WTC11 (cell line): ENCODE results near the gene ZYG11B. TPM values are rescaled to one million over a fixed set of nuclear protein-coding genes. Genes with fewer than 3 reads are reported as not detected.

Experiments
- ATAC-seq: fragments of 200-7000 bp; cut with Tn5 transposase; 2 replicates; pipeline ENCODE4 v1.10.0; 2021; ENCODE audit warnings: mild to moderate bottlenecking, moderate library complexity
- CTCF ChIA-PET: fragments of 300-600 bp; sonication (Branson Sonifier 250); formaldehyde crosslinking; loops from one replicate; lab custom pipeline; 2021; ENCODE audit warnings: antibody characterized with exemption; lab: Charles Lee
- POLR2A ChIA-PET: fragments of 350-600 bp; sonication (Branson Sonifier 250); formaldehyde crosslinking; loops from one replicate; lab custom pipeline; 2021; ENCODE audit warnings: antibody characterized with exemption; lab: Charles Lee
- DNase-seq: peaks from one replicate; pipeline ENCODE4 v3.0.0; 2021; ENCODE audit warnings: low spot score
- H3K27ac Mint-ChIP-seq: 2 replicates; pipeline ENCODE4 v1.8.0; 2021; ENCODE audit warnings: mixed read lengths
- H3K27me3 Mint-ChIP-seq: 2 replicates; pipeline ENCODE4 v1.8.0; 2021; ENCODE audit warnings: low read depth, mild to moderate bottlenecking, moderate library complexity, mixed read lengths
- H3K36me3 Mint-ChIP-seq: 2 replicates; pipeline ENCODE4 v1.8.0; 2021; ENCODE audit warnings: mixed read lengths
- H3K4me1 Mint-ChIP-seq: 2 replicates; pipeline ENCODE4 v1.8.0; 2022; ENCODE audit warnings: mixed read lengths
- H3K4me3 Mint-ChIP-seq: 2 replicates; pipeline ENCODE4 v1.8.0; 2021; ENCODE audit warnings: mild to moderate bottlenecking, moderate library complexity, mixed read lengths
- H3K9me3 Mint-ChIP-seq: 2 replicates; pipeline ENCODE4 v1.8.0; 2021; ENCODE audit warnings: mixed read lengths
- AR ChIP-seq: fragments of 250-450 bp; sonication (Bioruptor Pico); IDR thresholded peaks from 2 replicates; pipeline ENCODE4 v1.9.0; 2021; ENCODE audit warnings: mild to moderate bottlenecking
- E2F1 ChIP-seq: sonication (generic); formaldehyde crosslinking; IDR thresholded peaks from 2 replicates; pipeline ENCODE4 v1.8.0; 2022; ENCODE audit warnings: mild to moderate bottlenecking, missing genetic modification reagents
- FOXK1 ChIP-seq: sonication (generic); formaldehyde crosslinking; IDR thresholded peaks from 2 replicates; pipeline ENCODE4 v1.8.0; 2022; ENCODE audit warnings: mild to moderate bottlenecking, moderate library complexity, missing genetic modification reagents
- IRF2 ChIP-seq: sonication (generic); formaldehyde crosslinking; IDR thresholded peaks from 2 replicates; pipeline ENCODE4 v1.8.0; 2022; ENCODE audit warnings: low read depth, missing genetic modification reagents, borderline replicate concordance
- PREB ChIP-seq: sonication (generic); formaldehyde crosslinking; IDR thresholded peaks from 2 replicates; pipeline ENCODE4 v1.8.1; 2022; ENCODE audit warnings: mild to moderate bottlenecking, missing genetic modification reagents, moderate library complexity, borderline replicate concordance
- TEAD1 ChIP-seq: sonication (generic); formaldehyde crosslinking; IDR thresholded peaks from 2 replicates; pipeline ENCODE4 v1.8.0; 2022; ENCODE audit warnings: mild to moderate bottlenecking, missing genetic modification reagents
- USF1 ChIP-seq: sonication (generic); formaldehyde crosslinking; IDR thresholded peaks from 2 replicates; pipeline ENCODE4 v1.8.0; 2022; ENCODE audit warnings: mild to moderate bottlenecking, missing genetic modification reagents
- USF2 ChIP-seq: sonication (generic); formaldehyde crosslinking; IDR thresholded peaks from 2 replicates; pipeline ENCODE4 v1.8.1; 2023; ENCODE audit warnings: mild to moderate bottlenecking, missing genetic modification reagents, moderate library complexity
- ZBTB43 ChIP-seq: sonication (generic); formaldehyde crosslinking; IDR thresholded peaks from 2 replicates; pipeline ENCODE4 v1.8.1; 2023; ENCODE audit warnings: mild to moderate bottlenecking, missing genetic modification reagents
- ZNF219 ChIP-seq: sonication (generic); formaldehyde crosslinking; IDR thresholded peaks from 2 replicates; pipeline ENCODE4 v1.8.0; 2023; ENCODE audit warnings: missing genetic modification reagents, mild to moderate bottlenecking, borderline replicate concordance
- ZNF425 ChIP-seq: fragments of 250-450 bp; sonication (Bioruptor Pico); conservative IDR thresholded peaks from 2 replicates; pipeline ENCODE4 v1.9.0; 2021; ENCODE audit warnings: mild to moderate bottlenecking
- ZNF532 ChIP-seq: fragments of 250-450 bp; sonication (Bioruptor Pico); IDR thresholded peaks from 2 replicates; pipeline ENCODE4 v1.9.0; 2021; ENCODE audit warnings: mild to moderate bottlenecking, borderline replicate concordance
- total RNA-seq: library from RNA; stranded (reverse); gene quantifications from 3 replicates; pipeline ENCODE4 v1.2.3, GENCODE V29; 2021

Gene ZYG11B
- total RNA-seq, 1 experiment from 2014 or later = 19.2 TPM

- no peak for TF ChIP-seq ZNF425 (CRISPR knock-in tag)
- no peak for TF ChIP-seq USF1 (CRISPR knock-in tag)
- TF ChIP-seq E2F1 (CRISPR knock-in tag) = no peak
- TF ChIP-seq PREB (CRISPR knock-in tag) = no peak
- no peak for TF ChIP-seq USF2 (CRISPR knock-in tag)
- TF ChIP-seq ZNF532 (CRISPR knock-in tag) = no peak
These were observed 25.6 kb downstream of the ZYG11B start (continued) for GRCh38 chr1:52751589-52752483.

- TF ChIP-seq TEAD1 (CRISPR knock-in tag) (no peak), IRF2 (CRISPR knock-in tag) (no peak)
- DNase-seq = no peak
- CTCF ChIA-PET = no interaction called here
- Mint-ChIP-seq H3K27ac (no peak overlapping the region), H3K36me3 (no peaks in the 10 kb centered on the region), H3K4me3 (no peak overlapping the region), H3K4me1 (peaks cover 11% of the 10 kb centered on the region), H3K9me3 (no peaks in the 10 kb centered on the region), H3K27me3 (peaks cover 4% of the 10 kb centered on the region; the same call in 1 of the 2 replicates)
- no peak for ATAC-seq
- POLR2A ChIA-PET = no interaction called here
These were observed 26.2 kb downstream of the ZYG11B start for GRCh38 chr1:52752484-52752826.

- H3K4me3 Mint-ChIP-seq = no peak overlapping the region
- no peaks in the 10 kb centered on the region; the same call in 1 of the 2 replicates for H3K36me3 Mint-ChIP-seq
- ChIA-PET POLR2A (no interaction called here), CTCF (no interaction called here)
- no peak for DNase-seq
- H3K27ac Mint-ChIP-seq = no peak overlapping the region
- H3K27me3 Mint-ChIP-seq = peaks cover 4% of the 10 kb centered on the region; the same call in 1 of the 2 replicates
- peaks cover 11% of the 10 kb centered on the region for H3K4me1 Mint-ChIP-seq
- no peaks in the 10 kb centered on the region for H3K9me3 Mint-ChIP-seq
- no peak for ATAC-seq
- TF ChIP-seq FOXK1 (CRISPR knock-in tag) (no peak), ZBTB43 (no peak), ZNF219 (CRISPR knock-in tag) (no peak), USF1 (CRISPR knock-in tag) (no peak), E2F1 (CRISPR knock-in tag) (no peak), AR (CRISPR knock-in tag) (no peak)
These were observed 26.9 kb downstream of the ZYG11B start for GRCh38 chr1:52753169-52753568.
